ENCODE measurements around the gene CEP164. TPM values are rescaled to one million over a fixed set of nuclear protein-coding genes. Genes with fewer than 3 reads are reported as not detected.

CEP164 gene
- total and polyA plus RNA-seq, 9 of the 15 experiments (the other 6 are each of a cell fraction or from before 2014, with no cell fraction given), result 2.1 to 16.5 (median 10.4) TPM

DNA sequence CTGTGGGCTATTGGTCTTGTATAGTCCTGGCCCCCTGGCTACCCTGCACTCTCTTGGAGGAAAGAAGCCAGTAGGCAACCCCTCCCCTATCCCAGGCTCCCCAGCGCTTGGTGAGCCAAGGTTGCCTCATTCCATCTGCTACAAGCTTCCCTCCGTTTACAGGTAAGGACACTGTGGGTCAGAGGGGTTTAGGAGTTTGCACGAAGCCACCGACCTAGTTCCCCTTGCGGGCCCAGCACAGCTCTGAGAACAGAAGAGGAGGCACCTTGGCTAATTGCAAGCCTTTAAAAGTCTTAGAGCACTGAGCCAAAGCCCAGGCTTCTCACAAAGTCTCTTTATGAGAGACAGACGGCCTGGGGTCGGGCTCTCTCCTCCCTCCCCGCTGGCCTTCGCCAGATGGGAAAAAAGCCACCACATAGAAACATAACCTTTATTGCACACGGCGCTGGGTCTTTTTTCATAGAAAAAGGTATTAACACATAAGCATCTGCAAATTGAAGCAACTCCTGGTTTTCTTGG, 99.8 kb downstream of the CEP164 start (continued):
- no peak for TF ChIP-seq CHD7 (IDR thresholded peaks at IDR 0.05; ENCODE audit: low read depth, low read length)
- TF ChIP-seq ARID1B (IDR thresholded peaks at IDR 0.05), result no peak
- no peak for TF ChIP-seq MYBL2 (IDR thresholded peaks at IDR 0.05; ENCODE audit: low read depth)
- TF ChIP-seq MYBL2 (CRISPR knock-in tag; IDR thresholded peaks at IDR 0.05; ENCODE audit: borderline replicate concordance), result no peak
- no peak for TF ChIP-seq SMARCB1 (IDR thresholded peaks at IDR 0.05; ENCODE audit: insufficient read length, low read depth)
- TF ChIP-seq FOXP4 (CRISPR knock-in tag; IDR thresholded peaks at IDR 0.05; ENCODE audit: borderline replicate concordance), result no peak
- no peak for TF ChIP-seq CTBP1 (IDR thresholded peaks at IDR 0.05; ENCODE audit: borderline replicate concordance)
